AG09319 (cell line): ENCODE measurements around the gene CCDC184.

Source experiments
- DNase-seq: peaks from one replicate; pipeline ENCODE4 v3.0.0-alpha.2; 2010; ENCODE audit warnings: low read depth; ENCODE audit errors: extremely low read depth
- TF ChIP-seq, protein P1 (sequence below): IDR thresholded peaks from 2 replicates; pipeline ENCODE4 v1.5.1; 2011; ENCODE audit warnings: low read depth, mild to moderate bottlenecking, inconsistent platforms, low read length, moderate library complexity

The CCDC184 gene

GRCh38 chr12:48180857-48181495 lies 2.5 kb upstream of the CCDC184 start:
- TF ChIP-seq, protein P1, sequence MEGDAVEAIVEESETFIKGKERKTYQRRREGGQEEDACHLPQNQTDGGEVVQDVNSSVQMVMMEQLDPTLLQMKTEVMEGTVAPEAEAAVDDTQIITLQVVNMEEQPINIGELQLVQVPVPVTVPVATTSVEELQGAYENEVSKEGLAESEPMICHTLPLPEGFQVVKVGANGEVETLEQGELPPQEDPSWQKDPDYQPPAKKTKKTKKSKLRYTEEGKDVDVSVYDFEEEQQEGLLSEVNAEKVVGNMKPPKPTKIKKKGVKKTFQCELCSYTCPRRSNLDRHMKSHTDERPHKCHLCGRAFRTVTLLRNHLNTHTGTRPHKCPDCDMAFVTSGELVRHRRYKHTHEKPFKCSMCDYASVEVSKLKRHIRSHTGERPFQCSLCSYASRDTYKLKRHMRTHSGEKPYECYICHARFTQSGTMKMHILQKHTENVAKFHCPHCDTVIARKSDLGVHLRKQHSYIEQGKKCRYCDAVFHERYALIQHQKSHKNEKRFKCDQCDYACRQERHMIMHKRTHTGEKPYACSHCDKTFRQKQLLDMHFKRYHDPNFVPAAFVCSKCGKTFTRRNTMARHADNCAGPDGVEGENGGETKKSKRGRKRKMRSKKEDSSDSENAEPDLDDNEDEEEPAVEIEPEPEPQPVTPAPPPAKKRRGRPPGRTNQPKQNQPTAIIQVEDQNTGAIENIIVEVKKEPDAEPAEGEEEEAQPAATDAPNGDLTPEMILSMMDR, result no peak
- DNase-seq, result no peak

- no peak for DNase-seq
- TF ChIP-seq, protein P1, result no peak
These were observed 813 bp upstream of the CCDC184 start for GRCh38 chr12:48182631-48183030.

DNA sequence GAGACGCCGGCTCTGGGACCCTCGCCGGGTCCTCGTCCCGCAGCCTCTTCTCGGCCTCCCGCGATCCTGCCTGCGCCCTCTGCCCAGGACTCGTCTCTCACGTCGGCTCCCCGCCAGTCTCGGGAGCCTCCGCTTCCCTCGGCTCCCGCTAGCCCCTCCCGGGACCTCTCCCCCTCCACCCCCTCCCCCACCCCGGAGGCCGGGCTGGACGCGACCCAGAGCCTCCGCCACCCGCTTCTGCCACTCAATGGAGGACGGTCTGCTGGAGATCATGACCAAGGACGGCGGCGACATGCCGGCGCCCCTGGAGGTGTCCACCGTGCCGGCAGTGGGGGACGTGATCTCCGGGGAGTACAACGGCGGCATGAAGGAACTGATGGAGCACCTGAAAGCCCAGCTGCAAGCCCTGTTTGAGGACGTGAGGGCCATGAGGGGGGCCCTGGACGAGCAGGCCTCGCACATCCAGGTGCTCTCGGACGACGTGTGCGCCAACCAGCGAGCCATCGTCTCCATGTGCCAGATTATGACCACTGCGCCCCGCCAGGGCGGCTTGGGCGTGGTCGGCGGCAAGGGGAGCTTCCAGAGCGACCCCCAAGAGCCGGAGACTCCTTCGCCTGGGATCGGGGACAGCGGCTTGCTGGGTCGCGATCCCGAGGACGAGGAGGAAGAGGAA lies 568 bp downstream of the CCDC184 start:
- no peak for DNase-seq
- TF ChIP-seq, protein P1, result no peak

GRCh38 chr12:48184549-48184922 lies 1.1 kb downstream of the CCDC184 start:
- TF ChIP-seq, protein P1, result no peak
- DNase-seq, result no peak

DNA sequence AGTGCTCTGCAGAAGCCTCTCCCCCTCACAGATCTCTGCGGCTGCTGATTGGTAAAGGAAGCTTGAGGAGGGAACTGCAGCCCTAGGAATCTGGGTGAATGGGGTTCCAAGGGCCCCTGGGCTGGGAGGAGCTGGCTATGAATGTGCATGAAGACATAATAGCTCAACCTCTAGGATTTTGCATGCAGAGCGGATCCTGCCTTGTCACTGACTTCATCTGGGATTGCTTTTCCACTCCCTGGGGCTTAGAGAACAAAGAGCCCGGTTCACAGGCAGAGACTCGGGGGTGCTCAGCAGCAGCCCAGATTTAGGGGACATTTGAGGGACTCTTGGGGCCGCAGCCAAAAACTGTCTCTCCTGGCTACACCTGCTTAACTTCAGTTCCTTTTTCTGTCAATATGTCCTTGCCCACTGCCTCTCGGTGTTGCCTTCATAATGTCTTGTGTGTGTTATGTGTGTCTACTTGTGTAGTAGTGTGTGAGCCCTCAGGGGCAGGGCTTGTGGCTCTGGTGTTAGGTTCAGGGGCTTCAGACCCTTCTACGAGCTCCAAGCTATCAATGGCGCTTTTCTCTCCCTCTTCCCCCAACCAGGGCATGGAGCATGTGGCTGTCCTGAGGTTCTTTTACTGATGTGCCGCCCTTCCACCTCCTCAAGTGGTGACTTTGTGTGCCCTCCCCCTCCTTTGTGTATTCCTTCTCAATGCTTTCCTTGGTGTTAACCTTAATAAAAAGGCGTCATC lies 1.9 kb downstream of the CCDC184 start:
- no peak for DNase-seq
- TF ChIP-seq, protein P1, result no peak

GRCh38 chr12:48187916-48188695 lies 4.7 kb downstream of the CCDC184 start:
- no peak for DNase-seq
- TF ChIP-seq, protein P1, result no peak
